Astrocyte of the spinal cord (primary cell): ENCODE results near the gene NR3C1.
A peak's percentile ranks its signal among the peaks of the same experiment; 100 is the strongest.

ENCODE experiments used
- DNase-seq: peaks from one replicate; pipeline ENCODE4 v3.0.0; 2011; ENCODE audit warnings: low read depth, low spot score
- H3K4me3 ChIP-seq: 2 replicates; pipeline ENCODE4 v1.5.1; 2011; ENCODE audit warnings: low read depth, mild to moderate bottlenecking, low read length, moderate library complexity
- in situ Hi-C: cut with HindIII; loops from 2 replicates; pipeline ENCODE4 v1.10.0; 2017; ENCODE audit warnings: low sequenced_read_pairs
- TF ChIP-seq, protein P1 (sequence below): IDR thresholded peaks from 2 replicates; pipeline ENCODE4 v1.5.1; 2012; ENCODE audit warnings: low read depth, mild to moderate bottlenecking, low read length, inconsistent platforms

The NR3C1 gene

GRCh38 chr5:143383988-143384387 is 19.5 kb downstream of the NR3C1 start:
- no peak for DNase-seq
- TF ChIP-seq, protein P1, sequence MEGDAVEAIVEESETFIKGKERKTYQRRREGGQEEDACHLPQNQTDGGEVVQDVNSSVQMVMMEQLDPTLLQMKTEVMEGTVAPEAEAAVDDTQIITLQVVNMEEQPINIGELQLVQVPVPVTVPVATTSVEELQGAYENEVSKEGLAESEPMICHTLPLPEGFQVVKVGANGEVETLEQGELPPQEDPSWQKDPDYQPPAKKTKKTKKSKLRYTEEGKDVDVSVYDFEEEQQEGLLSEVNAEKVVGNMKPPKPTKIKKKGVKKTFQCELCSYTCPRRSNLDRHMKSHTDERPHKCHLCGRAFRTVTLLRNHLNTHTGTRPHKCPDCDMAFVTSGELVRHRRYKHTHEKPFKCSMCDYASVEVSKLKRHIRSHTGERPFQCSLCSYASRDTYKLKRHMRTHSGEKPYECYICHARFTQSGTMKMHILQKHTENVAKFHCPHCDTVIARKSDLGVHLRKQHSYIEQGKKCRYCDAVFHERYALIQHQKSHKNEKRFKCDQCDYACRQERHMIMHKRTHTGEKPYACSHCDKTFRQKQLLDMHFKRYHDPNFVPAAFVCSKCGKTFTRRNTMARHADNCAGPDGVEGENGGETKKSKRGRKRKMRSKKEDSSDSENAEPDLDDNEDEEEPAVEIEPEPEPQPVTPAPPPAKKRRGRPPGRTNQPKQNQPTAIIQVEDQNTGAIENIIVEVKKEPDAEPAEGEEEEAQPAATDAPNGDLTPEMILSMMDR = no peak
- H3K4me3 ChIP-seq = no peak overlapping the region
- in situ Hi-C loops = no loop called here

DNA sequence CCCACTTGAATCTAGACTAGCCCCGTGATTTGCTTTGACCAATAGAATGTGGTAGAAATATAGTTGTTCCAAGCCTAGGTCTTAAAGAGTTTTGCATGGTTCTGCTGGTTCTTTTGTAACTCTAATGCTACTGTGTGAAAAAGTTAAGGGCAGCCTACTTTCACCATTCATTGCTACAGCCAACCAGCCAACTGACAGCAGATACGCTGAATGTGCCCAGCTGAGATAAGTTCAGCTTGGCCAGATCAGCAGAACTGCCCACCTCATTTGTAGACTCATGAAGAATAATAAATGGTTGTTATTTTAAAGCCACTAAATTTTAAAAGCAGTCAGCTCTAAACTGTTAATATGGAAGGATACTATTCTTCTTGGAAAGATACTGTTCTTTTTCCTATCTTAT is 23.9 kb downstream of the NR3C1 start:
- no peak for DNase-seq
- TF ChIP-seq, protein P1 = no peak
- in situ Hi-C loops = no loop called here
- no peak overlapping the region for H3K4me3 ChIP-seq

DNA sequence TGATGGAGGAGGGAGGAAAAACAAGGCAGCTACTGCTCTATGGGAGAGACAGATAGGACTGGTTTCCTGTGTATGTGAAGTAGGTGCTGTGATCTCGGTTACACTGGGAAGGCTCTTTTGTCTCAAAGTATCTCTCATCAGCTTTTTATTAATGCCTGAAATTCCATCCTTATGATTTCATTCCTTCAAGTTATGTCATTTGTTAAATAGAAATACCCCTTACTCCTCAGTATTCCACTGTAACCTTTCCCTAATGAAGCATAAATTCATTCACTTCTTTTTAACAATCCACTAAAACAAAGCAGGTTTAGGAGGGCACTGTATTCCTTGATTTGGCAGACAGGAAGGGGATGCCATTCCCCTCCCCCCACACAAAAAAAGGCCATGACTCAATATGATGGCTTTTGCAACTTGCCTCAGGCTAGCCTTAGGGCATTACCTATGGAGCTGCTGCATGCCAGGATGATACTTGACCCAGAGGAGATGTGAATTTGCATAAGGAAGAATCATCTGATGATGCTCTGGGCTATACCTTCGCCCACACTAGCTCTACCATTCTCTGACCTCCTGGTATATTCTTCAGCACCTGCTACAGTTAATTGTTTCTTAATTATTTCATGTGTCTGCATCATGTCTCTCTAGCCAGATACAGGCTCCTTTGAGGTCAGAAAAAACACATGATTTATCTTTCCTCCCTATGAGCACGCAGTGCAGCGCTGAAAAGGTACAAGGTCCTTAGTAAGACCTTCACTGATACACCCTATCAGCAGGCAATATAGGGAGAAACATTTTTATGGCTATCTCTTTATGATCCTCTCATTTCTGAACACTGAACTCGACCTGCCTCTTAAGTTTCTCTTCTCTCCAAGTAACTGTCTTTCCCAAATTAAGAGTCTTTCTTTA is 26.3 kb downstream of the NR3C1 start:
- DNase-seq = peak; percentile 50
- in situ Hi-C loops = no loop called here
- TF ChIP-seq, protein P1 = no peak
- H3K4me3 ChIP-seq = no peak overlapping the region

- no peak for DNase-seq
- in situ Hi-C loops = no loop called here
- no peak overlapping the region for H3K4me3 ChIP-seq
- TF ChIP-seq, protein P1 = no peak
Measured at GRCh38 chr5:143376195-143376779, 27.2 kb downstream of the NR3C1 start.

DNA sequence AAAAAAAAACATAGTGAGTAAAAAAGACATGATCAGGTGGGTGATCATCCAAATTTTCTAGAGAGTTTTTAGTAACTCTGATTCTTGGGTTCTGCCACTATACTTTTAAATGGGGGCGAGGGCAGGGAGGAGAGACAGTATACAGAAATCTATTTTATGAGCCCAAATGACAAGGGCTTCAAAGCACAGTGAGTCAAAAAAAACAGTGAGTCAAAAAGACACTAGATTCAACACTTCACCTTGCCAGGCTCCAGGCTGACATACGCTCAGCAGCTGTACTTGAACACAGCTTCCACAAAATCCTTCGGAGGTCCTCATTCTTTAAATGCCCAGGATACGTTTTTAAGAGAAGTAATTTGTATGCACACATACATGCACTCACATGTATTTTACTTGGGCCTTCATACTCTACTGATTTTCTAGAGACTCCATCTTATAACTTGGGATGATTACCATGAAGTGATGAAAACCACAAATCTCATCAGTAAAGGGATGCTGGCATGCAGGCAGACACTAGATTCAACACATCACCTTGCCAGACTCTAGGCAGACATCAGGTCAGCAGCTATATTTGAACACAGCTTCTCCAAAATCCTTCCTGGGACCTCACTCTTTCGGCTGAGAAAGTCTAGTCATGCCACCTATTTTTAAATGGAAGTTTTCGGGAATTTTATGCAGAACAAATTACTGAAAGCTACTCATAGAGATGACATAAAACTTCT is 28.8 kb downstream of the NR3C1 start:
- TF ChIP-seq, protein P1 = no peak
- DNase-seq = no peak
- in situ Hi-C loops = no loop called here
- H3K4me3 ChIP-seq = no peak overlapping the region

DNA sequence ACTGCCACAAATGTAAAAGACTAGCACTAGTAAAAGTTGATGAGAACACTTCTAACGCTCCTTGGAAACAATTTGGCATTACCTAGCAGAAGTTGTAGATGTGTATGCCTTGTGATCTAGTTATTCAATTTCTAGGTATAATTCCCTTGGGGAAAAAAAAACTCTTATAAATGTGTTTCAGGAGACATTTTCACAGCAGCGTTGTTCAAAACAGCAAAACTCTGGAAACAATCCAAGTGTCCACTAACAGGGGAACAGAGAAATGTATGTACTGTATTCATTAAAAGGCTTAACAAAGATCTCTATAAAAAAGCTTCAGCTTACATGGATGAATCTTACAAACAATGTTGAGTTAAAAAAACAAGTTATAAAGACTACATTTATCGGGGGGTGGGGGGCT is 30.4 kb downstream of the NR3C1 start:
- DNase-seq = no peak
- in situ Hi-C loops = no loop called here
- TF ChIP-seq, protein P1 = no peak
- no peak overlapping the region for H3K4me3 ChIP-seq
